DND-41 (cell line): ENCODE data around the gene MMP19.

ENCODE experiments used
- EZH2 ChIP-seq: IDR thresholded peaks from 3 replicates; pipeline ENCODE4 v1.6.1; 2012; ENCODE audit warnings: borderline replicate concordance, low read depth, mild to moderate bottlenecking, moderate library complexity, low read length, inconsistent platforms; ENCODE audit not compliant: severe bottlenecking
- TF ChIP-seq, protein P1 (sequence below): IDR thresholded peaks from 2 replicates; pipeline ENCODE4 v1.5.1; 2012; ENCODE audit warnings: borderline replicate concordance, low read length, moderate library complexity, mild to moderate bottlenecking; ENCODE audit not compliant: poor library complexity, severe bottlenecking; ENCODE audit errors: extremely low read depth

DNA sequence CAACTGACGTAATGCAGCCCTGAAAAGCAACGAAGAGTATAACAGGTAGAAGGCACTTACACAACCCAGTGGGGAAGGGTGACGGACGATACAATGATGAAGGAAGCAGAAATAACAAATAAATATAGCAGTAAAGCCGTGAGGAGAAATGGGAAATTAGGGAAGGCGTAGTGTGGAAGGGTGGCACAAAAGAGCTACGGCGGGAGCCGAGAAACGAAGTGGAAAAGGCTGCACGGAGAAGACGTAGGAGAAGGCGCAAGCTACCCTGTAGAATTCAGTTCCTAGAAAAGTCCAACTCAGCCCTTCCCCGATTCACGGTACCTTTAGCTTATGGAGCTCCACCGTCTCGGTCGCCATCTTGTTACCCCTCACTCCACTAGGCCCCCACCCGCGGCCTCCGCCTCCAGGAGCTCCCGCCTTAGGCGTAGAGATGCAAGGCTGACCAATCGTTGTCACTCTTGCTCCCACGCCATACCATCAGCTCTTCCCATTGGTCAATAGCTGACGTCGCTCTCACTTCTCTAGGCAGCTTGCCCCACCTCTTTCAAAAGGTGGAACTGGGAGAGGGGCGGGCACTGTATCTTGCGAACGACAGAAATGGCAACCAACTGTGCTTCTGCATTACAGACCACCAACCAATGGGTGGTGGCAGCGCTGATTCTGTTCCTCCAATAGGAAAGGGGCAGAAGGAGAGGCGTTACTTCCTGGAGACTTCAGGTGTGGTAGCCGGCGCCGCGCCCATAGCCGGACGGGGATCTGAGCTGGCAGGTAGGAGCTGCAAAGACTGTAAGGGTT lies 25.2 kb downstream of the MMP19 start, which contains the start of the genes ORMDL2 and SARNP:
- TF ChIP-seq, protein P1, sequence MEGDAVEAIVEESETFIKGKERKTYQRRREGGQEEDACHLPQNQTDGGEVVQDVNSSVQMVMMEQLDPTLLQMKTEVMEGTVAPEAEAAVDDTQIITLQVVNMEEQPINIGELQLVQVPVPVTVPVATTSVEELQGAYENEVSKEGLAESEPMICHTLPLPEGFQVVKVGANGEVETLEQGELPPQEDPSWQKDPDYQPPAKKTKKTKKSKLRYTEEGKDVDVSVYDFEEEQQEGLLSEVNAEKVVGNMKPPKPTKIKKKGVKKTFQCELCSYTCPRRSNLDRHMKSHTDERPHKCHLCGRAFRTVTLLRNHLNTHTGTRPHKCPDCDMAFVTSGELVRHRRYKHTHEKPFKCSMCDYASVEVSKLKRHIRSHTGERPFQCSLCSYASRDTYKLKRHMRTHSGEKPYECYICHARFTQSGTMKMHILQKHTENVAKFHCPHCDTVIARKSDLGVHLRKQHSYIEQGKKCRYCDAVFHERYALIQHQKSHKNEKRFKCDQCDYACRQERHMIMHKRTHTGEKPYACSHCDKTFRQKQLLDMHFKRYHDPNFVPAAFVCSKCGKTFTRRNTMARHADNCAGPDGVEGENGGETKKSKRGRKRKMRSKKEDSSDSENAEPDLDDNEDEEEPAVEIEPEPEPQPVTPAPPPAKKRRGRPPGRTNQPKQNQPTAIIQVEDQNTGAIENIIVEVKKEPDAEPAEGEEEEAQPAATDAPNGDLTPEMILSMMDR, result no peak
- TF ChIP-seq EZH2, result no peak
